ENCODE measurements around the gene IPO4.

The IPO4 gene

GRCh38 chr14:24195186-24196070 is 6.8 kb upstream of the IPO4 start, which contains the start of gene TM9SF1:
Gene TM9SF1, minus strand, starts transcription at chr14:24195441. Its CDS starts 422 bp downstream, at chr14:24195019.
- DNase-seq (ENCODE audit: low read depth in 1 of 2, low spot score in 1 of 2) = peak; percentile 73 to 78

- DNase-seq (ENCODE audit: low read depth in 1 of 2, low spot score in 1 of 2) = no peak
These were observed 6.2 kb upstream of the IPO4 start for GRCh38 chr14:24194873-24195185.

DNA sequence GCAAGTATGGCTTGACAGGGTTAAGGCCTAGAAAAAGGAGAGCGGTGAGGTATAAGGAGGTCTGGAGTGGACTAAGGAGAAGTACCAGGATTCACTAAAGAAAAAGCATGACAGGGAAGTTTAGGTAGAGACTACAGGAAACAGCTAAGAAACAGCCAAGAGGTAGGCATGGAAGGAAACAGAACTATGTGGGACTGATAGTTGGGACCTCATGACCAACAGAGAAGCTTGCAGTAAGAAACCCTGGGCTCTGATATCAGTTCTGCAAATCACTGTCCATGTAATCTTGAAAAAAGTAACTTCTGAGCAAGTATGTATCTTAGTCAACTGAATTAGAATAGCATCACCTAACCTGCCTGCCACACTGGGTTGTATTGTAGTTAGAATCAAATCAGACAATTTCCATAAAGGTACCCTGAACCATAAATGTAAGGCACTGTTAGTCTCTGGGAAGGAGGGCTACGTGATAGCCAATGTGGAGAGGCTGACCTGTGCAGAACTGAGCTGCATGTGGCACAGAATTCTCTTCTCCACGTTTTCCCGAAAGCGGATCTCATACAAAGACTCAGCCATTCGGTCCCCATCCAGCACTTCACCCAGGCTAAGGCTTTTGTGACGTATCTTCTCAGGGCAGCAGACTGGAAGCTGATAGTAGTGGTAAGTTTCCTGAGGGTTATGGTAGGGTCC is 5.7 kb upstream of the IPO4 start:
- no peak for DNase-seq (ENCODE audit: low read depth in 1 of 2, low spot score in 1 of 2)

DNA sequence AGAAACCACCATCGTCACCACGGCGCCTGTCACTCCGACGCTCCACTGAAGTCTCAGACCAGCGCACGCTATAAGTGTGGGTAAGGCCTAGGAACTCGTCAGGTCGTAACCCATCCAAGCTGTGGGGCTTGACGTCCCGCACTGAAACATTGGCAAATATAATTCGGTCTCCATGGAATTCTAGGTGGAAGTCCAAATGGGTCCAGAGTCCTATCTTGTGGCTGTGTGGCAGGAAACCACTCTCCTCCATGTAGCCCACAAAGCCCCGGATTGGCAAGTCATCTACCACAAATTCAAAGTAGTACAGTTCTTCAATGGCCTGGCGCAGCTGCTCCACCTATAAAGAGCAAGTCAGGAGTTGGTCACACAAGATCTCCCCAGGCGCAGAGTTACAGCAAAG is 4.3 kb upstream of the IPO4 start:
- DNase-seq (ENCODE audit: low read depth in 1 of 2, low spot score in 1 of 2) = no peak

DNA sequence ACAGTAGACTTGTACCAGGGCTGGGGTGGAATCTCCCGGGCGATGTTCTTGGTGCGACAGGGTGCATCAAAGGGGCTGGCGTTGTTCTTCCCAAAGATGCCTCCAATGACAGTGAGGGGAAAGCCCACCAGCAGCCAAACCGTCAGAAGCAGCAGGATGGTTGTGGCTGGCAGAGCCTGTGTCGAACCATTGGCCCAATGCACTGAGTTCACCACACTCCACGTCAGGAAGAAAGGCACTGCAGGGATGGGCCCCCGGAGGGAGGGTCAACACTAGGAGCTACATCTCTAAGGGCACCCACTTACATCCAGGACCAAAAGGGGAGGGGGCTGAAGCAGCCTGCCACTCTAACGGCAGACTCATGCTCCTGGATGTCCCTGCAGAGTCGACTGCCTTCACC is 1.8 kb upstream of the IPO4 start:
- no peak for DNase-seq (ENCODE audit: low read depth in 1 of 2, low spot score in 1 of 2)

DNA sequence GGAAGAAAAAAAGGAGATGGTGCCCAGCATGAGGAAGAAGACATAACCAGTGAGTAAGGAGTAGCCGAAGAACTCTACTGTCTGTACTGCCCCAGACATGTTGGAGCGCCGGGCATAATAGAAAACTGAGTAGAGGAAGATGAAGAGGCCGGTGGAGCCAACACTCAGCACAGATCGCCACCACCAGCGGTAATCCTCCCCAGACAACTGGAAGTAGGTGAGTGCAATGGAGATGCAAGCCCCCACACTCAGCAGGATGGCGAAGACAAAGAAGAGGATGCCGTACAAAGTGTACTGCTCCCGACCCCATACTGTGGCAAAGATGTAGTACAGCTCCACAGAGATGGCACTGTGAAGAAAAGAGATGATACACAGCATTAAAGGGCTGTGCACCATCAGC is 844 bp upstream of the IPO4 start:
- DNase-seq (ENCODE audit: low read depth in 1 of 2, low spot score in 1 of 2) = no peak

DNA sequence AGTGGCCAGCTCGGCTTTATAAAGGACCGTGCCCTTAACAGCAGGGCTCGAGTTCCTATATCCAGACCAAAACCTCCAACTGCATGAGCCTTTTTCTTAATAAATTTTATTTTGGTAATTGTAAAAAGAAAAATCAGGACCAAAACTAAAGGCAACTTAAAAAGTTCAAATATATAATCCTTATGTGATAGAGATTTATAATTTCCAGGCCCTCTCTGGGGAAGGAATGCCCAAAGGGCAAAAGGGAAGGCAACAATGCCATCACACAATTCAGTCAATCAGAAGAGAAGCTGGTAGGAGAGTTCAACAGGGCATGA is 401 bp upstream of the IPO4 start:
- DNase-seq (ENCODE audit: low read depth in 1 of 2, low spot score in 1 of 2) = no peak

DNA sequence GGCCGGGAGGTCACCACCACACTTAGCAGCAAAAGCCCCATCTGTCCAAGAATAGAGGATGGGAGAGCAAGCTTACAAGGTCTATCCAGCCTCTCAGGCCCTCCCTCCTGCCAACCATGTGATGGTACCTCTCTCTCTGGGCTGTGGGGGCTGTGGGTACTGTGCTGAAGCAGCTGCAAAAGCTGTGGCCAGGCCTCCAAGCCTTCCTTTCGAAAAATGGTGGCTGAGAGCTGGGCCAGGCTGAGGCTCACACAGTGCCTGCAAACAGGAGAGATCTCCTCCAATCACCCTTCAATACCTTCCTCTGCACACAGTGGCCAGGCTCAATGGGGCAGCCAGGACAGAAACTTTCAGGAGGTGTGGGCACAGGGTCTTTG is 1.1 kb downstream of the IPO4 start:
- no peak for DNase-seq (ENCODE audit: low read depth in 1 of 2, low spot score in 1 of 2)

GRCh38 chr14:24186831-24187538 is 1.6 kb downstream of the IPO4 start:
- DNase-seq (ENCODE audit: low read depth in 1 of 2, low spot score in 1 of 2) = no peak

DNA sequence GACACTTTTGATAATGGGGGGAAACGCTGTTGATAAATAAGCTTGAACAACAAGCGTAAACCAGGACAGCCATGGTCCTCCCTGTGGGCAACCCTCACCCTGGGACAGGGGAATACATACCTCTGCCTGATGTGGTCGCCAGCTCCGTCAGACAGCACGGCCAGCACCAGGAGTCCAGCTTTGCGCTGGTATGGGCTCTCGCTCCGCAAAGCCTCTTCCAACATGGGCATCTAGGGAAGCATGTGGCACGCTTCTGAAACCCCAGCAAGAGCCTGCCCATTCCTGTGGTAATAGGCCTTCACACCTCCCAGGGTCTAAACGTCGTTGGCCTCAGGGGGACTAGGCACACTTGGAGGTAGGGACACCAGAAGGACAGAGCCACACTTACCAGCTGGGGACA is 2.9 kb downstream of the IPO4 start:
- DNase-seq (ENCODE audit: low read depth in 1 of 2, low spot score in 1 of 2) = no peak

- DNase-seq (ENCODE audit: low read depth in 1 of 2, low spot score in 1 of 2) = no peak
These were observed 3.6 kb downstream of the IPO4 start for GRCh38 chr14:24185026-24185425.

GRCh38 chr14:24184104-24184970 is 4.3 kb downstream of the IPO4 start:
- DNase-seq (ENCODE audit: low read depth in 1 of 2, low spot score in 1 of 2) = no peak

GRCh38 chr14:24183014-24183481 is 5.6 kb downstream of the IPO4 start:
- DNase-seq (ENCODE audit: low read depth in 1 of 2, low spot score in 1 of 2) = no peak

GRCh38 chr14:24182110-24182882 is 6.3 kb downstream of the IPO4 start:
- DNase-seq (ENCODE audit: low read depth in 1 of 2, low spot score in 1 of 2) = no peak

DNA sequence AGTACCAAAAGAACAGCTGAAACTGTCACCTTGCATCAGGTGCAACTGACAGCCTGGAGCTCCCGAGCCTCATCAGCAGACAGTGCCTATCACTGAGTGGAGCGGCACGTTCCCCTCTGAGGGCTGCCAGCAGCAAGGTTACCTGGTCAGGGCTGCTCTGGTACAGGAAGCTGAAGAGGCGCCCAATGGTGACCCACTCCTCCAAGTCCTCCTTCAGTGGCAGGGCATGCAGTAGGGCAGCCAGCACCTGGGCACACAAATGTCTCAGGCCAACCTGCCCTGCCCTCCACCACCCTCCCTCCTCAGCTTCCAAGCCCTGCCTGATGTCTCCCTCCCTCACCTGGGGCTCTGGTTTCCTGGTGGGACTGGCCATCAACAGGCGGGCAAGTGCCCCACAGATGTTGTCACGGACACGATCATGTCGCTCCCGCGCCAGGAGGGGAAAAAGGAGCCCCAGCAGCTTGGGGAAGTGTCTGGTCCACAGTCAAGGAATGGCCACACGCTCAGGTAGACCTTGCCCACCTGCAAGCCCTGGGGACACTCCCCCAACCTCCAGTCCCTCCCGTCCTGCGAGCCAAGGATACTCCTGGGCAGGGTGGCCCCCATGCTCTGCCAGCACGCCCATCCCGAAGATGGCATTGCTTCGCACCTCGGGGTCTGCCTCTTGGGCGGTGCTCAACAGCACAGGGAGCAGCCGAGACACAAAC is 7.1 kb downstream of the IPO4 start:
- no peak for DNase-seq (ENCODE audit: low read depth in 1 of 2, low spot score in 1 of 2)

DNA sequence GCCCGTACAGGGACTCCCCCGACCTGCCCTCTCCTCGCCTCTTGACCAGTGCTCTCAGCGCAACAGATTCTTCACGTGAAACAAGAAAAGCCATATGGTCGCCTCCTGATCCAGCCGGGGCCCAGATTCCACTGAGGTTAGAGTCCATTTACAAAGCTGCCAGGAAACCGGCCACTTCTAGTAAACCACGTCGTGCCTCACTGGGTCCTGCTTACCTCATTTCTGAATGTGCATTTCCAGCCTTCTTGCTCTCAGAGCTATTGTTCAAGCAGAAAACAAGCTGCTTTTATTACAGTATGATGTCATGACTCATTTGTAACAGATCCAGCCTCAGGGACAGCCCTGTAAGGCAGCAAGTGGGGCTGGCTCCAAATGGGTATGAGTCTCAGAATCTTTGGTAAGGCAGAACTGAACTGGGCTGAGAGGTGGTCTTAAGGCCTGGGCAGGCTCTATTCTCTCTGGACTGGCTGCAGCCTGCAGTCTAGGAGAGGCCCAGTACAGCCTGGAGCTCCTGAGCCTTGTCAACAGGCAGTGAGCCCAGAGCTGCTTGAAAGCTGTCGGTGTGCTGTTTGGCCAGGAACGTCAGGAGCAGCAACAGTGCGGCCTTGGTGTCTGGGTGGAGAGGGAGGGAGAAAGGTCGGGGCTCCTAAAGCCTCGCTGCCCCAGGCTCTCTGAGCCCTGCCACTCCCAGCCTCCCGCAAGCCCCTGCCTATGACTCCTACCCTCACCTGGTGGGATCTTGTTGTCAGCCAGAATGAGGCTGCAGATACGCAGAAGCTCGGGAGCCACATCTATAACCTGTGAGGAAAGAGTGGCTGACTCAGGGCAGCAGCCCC is 8.4 kb downstream of the IPO4 start:
- DNase-seq (ENCODE audit: low read depth in 1 of 2, low spot score in 1 of 2) = no peak

DNA sequence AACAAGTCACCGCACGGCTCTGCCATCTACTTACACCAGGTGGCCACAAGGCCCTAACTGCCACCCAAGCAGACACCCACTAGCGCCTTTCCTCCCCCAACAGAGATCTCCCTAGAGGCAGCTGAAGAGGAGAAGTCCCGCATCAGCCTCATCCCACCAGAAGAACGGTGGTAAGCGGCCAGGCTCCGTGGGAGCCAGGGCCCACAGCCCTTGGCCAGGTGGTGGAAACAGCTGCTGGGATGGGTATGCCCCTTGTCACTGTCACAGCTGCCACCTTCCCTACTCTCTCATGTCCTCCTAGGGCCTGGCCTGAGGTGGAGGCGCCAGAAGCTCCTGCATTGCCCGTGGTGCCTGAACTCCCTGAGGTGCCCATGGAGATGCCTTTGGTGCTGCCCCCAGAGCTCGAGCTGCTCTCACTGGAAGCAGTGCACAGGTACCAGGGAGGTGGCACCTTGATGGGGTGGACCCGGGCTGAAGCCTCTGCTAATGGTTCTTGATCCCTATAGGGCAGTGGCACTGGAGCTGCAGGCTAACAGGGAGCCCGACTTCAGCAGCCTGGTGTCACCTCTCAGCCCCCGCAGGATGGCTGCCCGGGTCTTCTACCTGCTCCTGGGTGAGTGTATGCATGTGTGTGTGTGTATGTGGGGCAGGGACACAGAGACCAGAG is 9.2 kb downstream of the IPO4 start:
- DNase-seq (ENCODE audit: low read depth in 1 of 2, low spot score in 1 of 2) = no peak

DNA sequence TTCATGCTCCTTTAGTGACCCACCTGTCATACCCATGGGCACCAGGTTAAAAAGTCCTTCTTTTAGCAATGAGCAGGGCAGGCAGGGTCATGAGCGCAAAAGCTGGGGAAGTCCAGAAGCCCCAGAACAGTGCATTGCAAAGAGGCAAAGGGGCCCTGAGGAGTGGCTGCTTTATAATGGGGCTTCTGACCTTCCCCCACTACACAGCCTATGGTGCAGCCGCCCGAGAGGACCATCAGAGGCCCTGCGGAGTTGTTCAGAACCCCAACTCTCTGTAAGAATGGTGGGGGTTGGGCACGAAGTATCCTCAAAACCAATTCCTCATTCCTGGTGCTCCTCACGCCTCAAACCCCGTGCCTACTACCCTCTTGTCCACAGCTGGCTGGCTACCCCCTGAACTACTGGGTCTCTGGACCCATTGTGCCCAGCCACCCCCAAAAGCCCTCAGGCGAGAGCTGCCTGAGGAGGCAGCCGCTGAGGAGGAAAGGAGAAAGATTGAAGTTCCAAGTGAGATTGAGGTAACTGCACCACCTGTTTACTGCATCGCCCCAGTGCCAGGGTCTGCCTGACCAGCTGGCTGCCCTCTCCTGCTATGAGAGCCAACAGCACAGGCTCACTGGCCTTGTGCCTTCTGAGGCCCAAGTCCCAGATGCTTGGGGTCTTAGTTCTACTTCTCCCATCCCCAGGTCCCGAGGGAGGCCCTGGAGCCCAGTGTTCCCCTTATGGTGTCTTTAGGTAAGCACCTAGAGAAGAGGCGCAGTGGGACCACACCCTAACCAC is 10.0 kb downstream of the IPO4 start:
- no peak for DNase-seq (ENCODE audit: low read depth in 1 of 2, low spot score in 1 of 2)

Data from activated T-helper 1 cell treated with anti-CD3 and anti-CD28 coated beads, Interleukin-2, amount 50 U/mL, for 16 hours (primary cell).